Panc1 (cell line): Measurements from ENCODE around the gene GBF1.

Experiments
- POLR2AphosphoS5 ChIP-seq: IDR thresholded peaks from 2 replicates; pipeline ENCODE4 v1.6.1; 2012; ENCODE audit warnings: mild to moderate bottlenecking, low read depth, low read length, moderate library complexity
- REST ChIP-seq, 2 experiments: IDR thresholded peaks; 2 replicates each; pipeline ENCODE4 v1.6.1; 2011 to 2012; ENCODE audit warnings: low read depth in 2 of 2, control low read depth in 1 of 2, low read length in 1 of 2, mild to moderate bottlenecking in 1 of 2, moderate library complexity in 1 of 2; ENCODE audit not compliant: insufficient read depth in 1 of 2
- SIN3A ChIP-seq: IDR thresholded peaks from 2 replicates; pipeline ENCODE4 v1.6.1; 2012; ENCODE audit warnings: low read depth, mild to moderate bottlenecking, low read length, moderate library complexity, borderline replicate concordance; ENCODE audit not compliant: insufficient read depth
- TCF7L2 ChIP-seq: IDR thresholded peaks from 2 replicates; pipeline ENCODE4 v1.6.1; 2011; ENCODE audit warnings: mild to moderate bottlenecking, low read depth, low read length, inconsistent platforms
- TF ChIP-seq, protein P1 (sequence below): fragments of 450-650 bp; IDR thresholded peaks from 2 replicates; pipeline ENCODE4 v1.5.1; 2017; ENCODE audit warnings: mild to moderate bottlenecking

DNA sequence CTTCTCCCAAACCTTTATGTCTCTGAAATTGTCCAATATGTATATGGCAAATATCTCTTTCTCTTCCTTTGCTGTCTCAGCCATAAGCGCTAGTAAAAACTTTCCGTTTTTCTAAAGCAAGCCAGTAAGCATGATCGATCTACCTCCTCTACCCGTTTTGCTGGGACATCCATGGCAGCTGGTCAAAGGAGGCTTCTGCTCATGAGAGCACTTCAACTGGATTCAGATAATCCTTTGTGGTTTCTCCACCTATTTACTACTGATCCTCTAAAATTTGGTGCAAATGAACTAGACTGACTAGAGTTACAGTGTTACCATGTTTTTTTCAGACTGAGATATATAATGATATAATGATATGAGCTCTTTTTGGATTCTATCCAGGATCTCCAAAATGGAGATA lies 42.7 kb downstream of the GBF1 start:
- TF ChIP-seq, protein P1, sequence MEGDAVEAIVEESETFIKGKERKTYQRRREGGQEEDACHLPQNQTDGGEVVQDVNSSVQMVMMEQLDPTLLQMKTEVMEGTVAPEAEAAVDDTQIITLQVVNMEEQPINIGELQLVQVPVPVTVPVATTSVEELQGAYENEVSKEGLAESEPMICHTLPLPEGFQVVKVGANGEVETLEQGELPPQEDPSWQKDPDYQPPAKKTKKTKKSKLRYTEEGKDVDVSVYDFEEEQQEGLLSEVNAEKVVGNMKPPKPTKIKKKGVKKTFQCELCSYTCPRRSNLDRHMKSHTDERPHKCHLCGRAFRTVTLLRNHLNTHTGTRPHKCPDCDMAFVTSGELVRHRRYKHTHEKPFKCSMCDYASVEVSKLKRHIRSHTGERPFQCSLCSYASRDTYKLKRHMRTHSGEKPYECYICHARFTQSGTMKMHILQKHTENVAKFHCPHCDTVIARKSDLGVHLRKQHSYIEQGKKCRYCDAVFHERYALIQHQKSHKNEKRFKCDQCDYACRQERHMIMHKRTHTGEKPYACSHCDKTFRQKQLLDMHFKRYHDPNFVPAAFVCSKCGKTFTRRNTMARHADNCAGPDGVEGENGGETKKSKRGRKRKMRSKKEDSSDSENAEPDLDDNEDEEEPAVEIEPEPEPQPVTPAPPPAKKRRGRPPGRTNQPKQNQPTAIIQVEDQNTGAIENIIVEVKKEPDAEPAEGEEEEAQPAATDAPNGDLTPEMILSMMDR = no peak
- TF ChIP-seq POLR2AphosphoS5 (no peak), REST (IDR thresholded peaks at IDR 0.05; ENCODE audit: insufficient read depth in 1 of 2, low read depth in 2 of 2, low read length in 1 of 2) (no peak), SIN3A (no peak), TCF7L2 (no peak)
